Measurements from ENCODE around the gene HPSE2. TPM values are rescaled to one million over a fixed set of nuclear protein-coding genes. Genes with fewer than 3 reads are reported as not detected.

The HPSE2 gene
- total and polyA plus RNA-seq, 2 of the 13 experiments (the other 11 are each of a cell fraction or from before 2014, with no cell fraction given), result 0.01 TPM; not detected in 1

DNA sequence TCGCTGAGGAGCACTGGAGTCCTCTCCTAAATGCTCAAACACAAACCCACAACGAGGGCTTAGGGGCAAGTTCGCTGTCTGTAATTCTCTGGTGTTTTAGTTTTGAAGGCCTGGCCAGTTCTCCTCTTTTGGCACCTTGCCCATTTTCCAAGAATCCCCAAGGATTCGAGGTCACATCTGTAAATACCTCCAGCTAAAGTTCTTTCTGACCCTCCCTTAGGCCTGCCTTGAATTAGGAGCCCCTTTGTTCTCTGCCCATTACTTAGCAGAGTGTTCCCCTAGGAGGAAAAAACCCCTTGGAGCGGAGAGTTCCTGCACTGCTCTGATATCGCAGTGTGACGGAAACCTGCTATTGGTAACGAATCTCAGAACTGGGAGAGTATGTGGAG is 819.9 kb downstream of the HPSE2 start:
- intact Hi-C loops (cut with micrococcal nuclease; ENCODE audit: unreplicated experiment), result no loop called here
- Histone ChIP-seq H3K27me3 (ENCODE audit: control insufficient read depth in 1 of 2, insufficient read depth in 2 of 2, low read length in 2 of 2) (no peaks in the 10 kb centered on the region), H3K4me1 (ENCODE audit: insufficient read depth, low read length) (peaks cover 18% of the 10 kb centered on the region), H3K4me2 (ENCODE audit: low read depth, low read length) (no peak overlapping the region; the same call in 1 of the 2 replicates), H3K79me2 (ENCODE audit: insufficient read depth, low read length) (no peaks in the 10 kb centered on the region), H3K27ac (ENCODE audit: extremely low read length, insufficient read depth, low read length) (no peak overlapping the region), H3K9ac (ENCODE audit: insufficient read depth, low read depth, low read length) (peak overlapping the region; percentile 80), H3K9me3 (ENCODE audit: low read length) (no peaks in the 10 kb centered on the region), H3K4me3 (replicated peaks in 1 of 3; ENCODE audit: insufficient read depth in 1 of 3, low read depth in 2 of 3, low read length in 3 of 3) (peak overlapping the region in 1 of 3 experiments; percentile 81; a peak in 1 of 6 replicates), H2AFZ (ENCODE audit: low read length) (no peak overlapping the region), H3K36me3 (replicated peaks in 1 of 2; ENCODE audit: control insufficient read depth in 1 of 2, insufficient read depth in 2 of 2, low read length in 2 of 2) (peaks cover 3 to 8% of the 10 kb centered on the region in 2 experiments; a peak in 3 of 5 replicates), H4K20me1 (ENCODE audit: insufficient read depth, low read length) (no peaks in the 10 kb centered on the region)
- BruUV-seq (replicated peaks), result no TSS peak
- DNase-seq (ENCODE audit: low spot score), result peak; percentile 12
- CTCF ChIA-PET (ENCODE audit: low intra/inter-chr PET ratio, low total read pairs), result no interaction called here
- in situ Hi-C loops (cut with HindIII; ENCODE audit: extremely low pct_ligation_motif_present, low pct_unique_long_range_greater_than_20kb), result no loop called here
- TF ChIP-seq HNRNPL (IDR thresholded peaks at IDR 0.05; ENCODE audit: low read depth, low read length) (no peak), MXD4 (CRISPR knock-in tag; IDR thresholded peaks at IDR 0.05) (no peak), SNAPC2 (CRISPR knock-in tag; IDR thresholded peaks at IDR 0.05) (no peak), ZFP37 (CRISPR knock-in tag; IDR thresholded peaks at IDR 0.05; ENCODE audit: borderline replicate concordance) (no peak), TCF12 (IDR thresholded peaks at IDR 0.05) (no peak), TCF12 (CRISPR knock-in tag; IDR thresholded peaks at IDR 0.05) (no peak), TAF15 (IDR thresholded peaks at IDR 0.05; ENCODE audit: low read depth, low read length, poor library complexity, severe bottlenecking) (no peak)
- TF ChIP-seq, protein P1, sequence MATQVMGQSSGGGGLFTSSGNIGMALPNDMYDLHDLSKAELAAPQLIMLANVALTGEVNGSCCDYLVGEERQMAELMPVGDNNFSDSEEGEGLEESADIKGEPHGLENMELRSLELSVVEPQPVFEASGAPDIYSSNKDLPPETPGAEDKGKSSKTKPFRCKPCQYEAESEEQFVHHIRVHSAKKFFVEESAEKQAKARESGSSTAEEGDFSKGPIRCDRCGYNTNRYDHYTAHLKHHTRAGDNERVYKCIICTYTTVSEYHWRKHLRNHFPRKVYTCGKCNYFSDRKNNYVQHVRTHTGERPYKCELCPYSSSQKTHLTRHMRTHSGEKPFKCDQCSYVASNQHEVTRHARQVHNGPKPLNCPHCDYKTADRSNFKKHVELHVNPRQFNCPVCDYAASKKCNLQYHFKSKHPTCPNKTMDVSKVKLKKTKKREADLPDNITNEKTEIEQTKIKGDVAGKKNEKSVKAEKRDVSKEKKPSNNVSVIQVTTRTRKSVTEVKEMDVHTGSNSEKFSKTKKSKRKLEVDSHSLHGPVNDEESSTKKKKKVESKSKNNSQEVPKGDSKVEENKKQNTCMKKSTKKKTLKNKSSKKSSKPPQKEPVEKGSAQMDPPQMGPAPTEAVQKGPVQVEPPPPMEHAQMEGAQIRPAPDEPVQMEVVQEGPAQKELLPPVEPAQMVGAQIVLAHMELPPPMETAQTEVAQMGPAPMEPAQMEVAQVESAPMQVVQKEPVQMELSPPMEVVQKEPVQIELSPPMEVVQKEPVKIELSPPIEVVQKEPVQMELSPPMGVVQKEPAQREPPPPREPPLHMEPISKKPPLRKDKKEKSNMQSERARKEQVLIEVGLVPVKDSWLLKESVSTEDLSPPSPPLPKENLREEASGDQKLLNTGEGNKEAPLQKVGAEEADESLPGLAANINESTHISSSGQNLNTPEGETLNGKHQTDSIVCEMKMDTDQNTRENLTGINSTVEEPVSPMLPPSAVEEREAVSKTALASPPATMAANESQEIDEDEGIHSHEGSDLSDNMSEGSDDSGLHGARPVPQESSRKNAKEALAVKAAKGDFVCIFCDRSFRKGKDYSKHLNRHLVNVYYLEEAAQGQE (IDR thresholded peaks at IDR 0.05; ENCODE audit: borderline replicate concordance in 1 of 2, low read depth in 1 of 2, low read length in 2 of 2), result no peak
- POLR2A ChIA-PET, result interaction anchor here (0.6 to 1.8 kb wide), 14 partner anchors 9 to 1206 kb away, joined by 3 to 29 read pairs (median 4); partner anchors contain the start of gene R3HCC1L
- no peak for FAIRE-seq
- ATAC-seq, result no peak
- 72% methylated on average over 8 of the region's 8 CpGs for WGBS (ENCODE audit: low lambda C conversion rate)
